Measurements from ENCODE around the gene XPO5.

XPO5 gene

DNA sequence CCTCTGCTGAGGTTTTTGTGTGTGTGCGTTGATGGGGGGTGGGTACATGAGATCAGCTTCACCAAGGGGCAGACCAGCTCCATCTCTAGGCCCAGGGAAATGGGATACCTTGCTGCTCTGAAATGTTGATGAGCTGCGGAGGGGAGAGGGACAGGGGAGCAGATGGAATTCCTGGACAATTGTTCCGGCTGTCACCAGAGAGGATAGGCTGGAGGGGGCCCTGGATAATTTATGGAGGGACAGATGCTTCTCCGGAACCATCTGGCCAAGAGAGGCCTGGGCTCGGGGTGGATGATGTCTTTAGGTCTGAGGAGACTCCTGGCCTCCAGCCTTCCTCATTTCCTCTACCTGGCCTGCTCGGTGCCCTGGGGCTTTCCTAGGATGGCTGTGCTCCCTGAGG lies 100.3 kb downstream of the XPO5 start:
- H3K79me2 ChIP-seq (ENCODE audit: control insufficient read depth, low read length), result peaks cover 29% of the 10 kb centered on the region
- no peak overlapping the region for H3K4me3 ChIP-seq (ENCODE audit: low read length)
- H3K9me3 ChIP-seq (ENCODE audit: control insufficient read depth, insufficient read depth, low read length), result no peaks in the 10 kb centered on the region
- TF ChIP-seq, protein P1, sequence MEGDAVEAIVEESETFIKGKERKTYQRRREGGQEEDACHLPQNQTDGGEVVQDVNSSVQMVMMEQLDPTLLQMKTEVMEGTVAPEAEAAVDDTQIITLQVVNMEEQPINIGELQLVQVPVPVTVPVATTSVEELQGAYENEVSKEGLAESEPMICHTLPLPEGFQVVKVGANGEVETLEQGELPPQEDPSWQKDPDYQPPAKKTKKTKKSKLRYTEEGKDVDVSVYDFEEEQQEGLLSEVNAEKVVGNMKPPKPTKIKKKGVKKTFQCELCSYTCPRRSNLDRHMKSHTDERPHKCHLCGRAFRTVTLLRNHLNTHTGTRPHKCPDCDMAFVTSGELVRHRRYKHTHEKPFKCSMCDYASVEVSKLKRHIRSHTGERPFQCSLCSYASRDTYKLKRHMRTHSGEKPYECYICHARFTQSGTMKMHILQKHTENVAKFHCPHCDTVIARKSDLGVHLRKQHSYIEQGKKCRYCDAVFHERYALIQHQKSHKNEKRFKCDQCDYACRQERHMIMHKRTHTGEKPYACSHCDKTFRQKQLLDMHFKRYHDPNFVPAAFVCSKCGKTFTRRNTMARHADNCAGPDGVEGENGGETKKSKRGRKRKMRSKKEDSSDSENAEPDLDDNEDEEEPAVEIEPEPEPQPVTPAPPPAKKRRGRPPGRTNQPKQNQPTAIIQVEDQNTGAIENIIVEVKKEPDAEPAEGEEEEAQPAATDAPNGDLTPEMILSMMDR (IDR thresholded peaks at IDR 0.05; ENCODE audit: low read depth, low read length, poor library complexity, severe bottlenecking), result no peak
- no peak for TF ChIP-seq EZH2phosphoT487 (IDR thresholded peaks at IDR 0.05; ENCODE audit: borderline replicate concordance, low read length)
- no peaks in the 10 kb centered on the region for H4K20me1 ChIP-seq (ENCODE audit: control insufficient read depth, insufficient read depth, low read depth, low read length)
- peaks cover 20% of the 10 kb centered on the region for H3K4me1 ChIP-seq (ENCODE audit: control insufficient read depth, low read length)
- H3F3A ChIP-seq (ENCODE audit: control insufficient read depth, insufficient read depth), result peaks cover 2% of the 10 kb centered on the region; the same call in 1 of the 2 replicates
- H3K9me2 ChIP-seq (replicated peaks; ENCODE audit: control insufficient read depth, low read length), result no peaks in the 10 kb centered on the region
- no peak overlapping the region for H3K27ac ChIP-seq (ENCODE audit: low read depth, low read length)
- H3K36me3 ChIP-seq (ENCODE audit: control insufficient read depth, low read length), result no peaks in the 10 kb centered on the region
- no peak overlapping the region for H3K4me2 ChIP-seq (ENCODE audit: low read length)
- no peaks in the 10 kb centered on the region for H3K27me3 ChIP-seq (ENCODE audit: control insufficient read depth, low read length)

DNA sequence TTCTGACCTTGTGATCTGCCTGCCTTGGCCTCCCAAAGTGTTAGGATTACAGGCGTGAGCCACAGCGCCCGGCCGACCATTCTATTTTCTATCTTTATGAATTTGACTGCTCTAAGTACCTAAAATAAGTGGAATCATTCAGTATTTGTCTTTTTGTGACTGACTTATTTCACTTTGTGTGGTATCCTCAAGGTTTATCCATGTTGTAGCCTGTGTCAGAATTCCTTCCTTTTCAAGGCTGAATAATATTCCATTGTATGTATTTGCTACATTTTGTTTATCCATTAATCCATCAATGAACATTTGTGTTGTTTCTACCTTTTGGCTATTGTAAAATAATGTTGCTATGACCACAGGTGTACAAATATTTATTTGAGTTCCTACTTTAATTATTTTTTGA lies 103.3 kb downstream of the XPO5 start:
- Histone ChIP-seq H3K79me2 (ENCODE audit: control insufficient read depth, low read length) (peaks cover under 1% of the 10 kb centered on the region), H3K27me3 (ENCODE audit: control insufficient read depth, low read length) (peaks cover 16% of the 10 kb centered on the region), H3K4me2 (ENCODE audit: low read length) (no peak overlapping the region), H3K9me2 (replicated peaks; ENCODE audit: control insufficient read depth, low read length) (no peaks in the 10 kb centered on the region), H3K36me3 (ENCODE audit: control insufficient read depth, low read length) (no peaks in the 10 kb centered on the region), H4K20me1 (ENCODE audit: control insufficient read depth, insufficient read depth, low read depth, low read length) (no peaks in the 10 kb centered on the region), H3F3A (ENCODE audit: control insufficient read depth, insufficient read depth) (peaks cover 2% of the 10 kb centered on the region; the same call in 1 of the 2 replicates), H3K4me3 (ENCODE audit: low read length) (no peak overlapping the region), H3K9me3 (ENCODE audit: control insufficient read depth, insufficient read depth, low read length) (no peaks in the 10 kb centered on the region), H3K27ac (ENCODE audit: low read depth, low read length) (no peak overlapping the region), H3K4me1 (ENCODE audit: control insufficient read depth, low read length) (peaks cover 7% of the 10 kb centered on the region)
- TF ChIP-seq EZH2phosphoT487 (IDR thresholded peaks at IDR 0.05; ENCODE audit: borderline replicate concordance, low read length), result no peak
- TF ChIP-seq, protein P1 (IDR thresholded peaks at IDR 0.05; ENCODE audit: low read depth, low read length, poor library complexity, severe bottlenecking), result no peak
